A673 (cell line): ENCODE measurements around the gene ZNF664. TPM values are rescaled to one million over a fixed set of nuclear protein-coding genes. Genes with fewer than 3 reads are reported as not detected.

Experiments
- BruUV-seq: library from RNA; stranded (reverse); fragments of 400-500 nt; replicated peaks from 2 replicates; lab custom pipeline; 2021; lab: Mats Ljungman, UMichigan
- CTCF ChIA-PET: fragments of 300-600 bp; sonication (Branson Sonifier 250); formaldehyde crosslinking; loops from one replicate; lab custom pipeline; 2022; ENCODE audit warnings: antibody characterized with exemption; lab: Charles Lee
- POLR2A ChIA-PET: fragments of 300-600 bp; sonication (Branson Sonifier 250); formaldehyde crosslinking; loops from one replicate; lab custom pipeline; 2022; ENCODE audit warnings: antibody characterized with exemption; ENCODE audit not compliant: low non-redundant PET; lab: Charles Lee
- DNase-seq: peaks from one replicate; pipeline ENCODE4 v3.0.0-alpha.2; 2015; ENCODE audit warnings: low spot score
- H3K27ac ChIP-seq: fragments of 200-600 bp; sonication (generic); 2 replicates; pipeline ENCODE4 v1.5.1; 2016; ENCODE audit warnings: mixed run types, low read depth, mild to moderate bottlenecking, mixed read lengths, antibody characterized with exemption, low read length; ENCODE audit not compliant: poor library complexity, severe bottlenecking
- H3K27me3 ChIP-seq: fragments of 200-600 bp; sonication (generic); replicated peaks from 2 replicates; pipeline ENCODE4 v1.6.1; 2017; ENCODE audit warnings: mixed run types, low read depth, mild to moderate bottlenecking, mixed read lengths, antibody characterized with exemption, low read length; ENCODE audit not compliant: insufficient read depth, poor library complexity
- H3K36me3 ChIP-seq: fragments of 200-600 bp; sonication (generic); 2 replicates; pipeline ENCODE4 v1.6.1; 2016; ENCODE audit warnings: mixed run types, mild to moderate bottlenecking, mixed read lengths, antibody characterized with exemption, low read length; ENCODE audit not compliant: insufficient read depth, poor library complexity, severe bottlenecking
- H3K4me1 ChIP-seq: fragments of 200-600 bp; sonication (generic); 2 replicates; pipeline ENCODE4 v1.6.1; 2017; ENCODE audit warnings: mixed run types, mild to moderate bottlenecking, mixed read lengths, antibody characterized with exemption, low read length; ENCODE audit not compliant: insufficient read depth, poor library complexity, severe bottlenecking
- H3K4me3 ChIP-seq: fragments of 200-600 bp; sonication (generic); 2 replicates; pipeline ENCODE4 v1.5.1; 2016; ENCODE audit warnings: low read depth, mixed run types, mild to moderate bottlenecking, mixed read lengths, low read length; ENCODE audit not compliant: poor library complexity, severe bottlenecking
- H3K9me3 ChIP-seq: fragments of 200-600 bp; sonication (generic); 2 replicates; pipeline ENCODE4 v1.6.1; 2016; ENCODE audit warnings: mixed run types, low read depth, mild to moderate bottlenecking, mixed read lengths, antibody characterized with exemption, low read length; ENCODE audit not compliant: poor library complexity, severe bottlenecking
- CTCF ChIP-seq: fragments of 300-800, 200-600 bp; sonication (generic); conservative IDR thresholded peaks from 2 replicates; pipeline ENCODE4 v1.5.1; 2017; ENCODE audit warnings: low read depth, mild to moderate bottlenecking, antibody characterized with exemption, low read length, moderate library complexity, mixed read lengths
- EZH2 ChIP-seq: fragments of 200-600 bp; sonication (generic); IDR thresholded peaks from 2 replicates; pipeline ENCODE4 v1.6.1; 2017; ENCODE audit warnings: borderline replicate concordance, low read depth, mild to moderate bottlenecking, mixed read lengths, antibody characterized with exemption, low read length; ENCODE audit not compliant: poor library complexity, severe bottlenecking
- intact Hi-C: fragments of 100-400 bp; cut with micrococcal nuclease; formaldehyde crosslinking; loops from one replicate; pipeline ENCODE4 v1.10.0; 2022; ENCODE audit not compliant: unreplicated experiment
- total RNA-seq: library from RNA; stranded (reverse); gene quantifications from 2 replicates; pipeline ENCODE4 v1.2.3, GENCODE V29; 2021

Gene ZNF664
- total RNA-seq, 1 experiment from 2014 or later, result 135 TPM

- no peaks in the 10 kb centered on the region for H3K27me3 ChIP-seq
- no peak overlapping the region for H3K27ac ChIP-seq
- no TSS peak for BruUV-seq
- ChIA-PET CTCF (no interaction called here), POLR2A (no interaction called here)
- TF ChIP-seq EZH2, result no peak
- TF ChIP-seq CTCF, result no peak
- no peak for DNase-seq
- H3K4me3 ChIP-seq, result no peak overlapping the region
- no peaks in the 10 kb centered on the region for H3K36me3 ChIP-seq
- intact Hi-C loops, result no loop called here
- H3K4me1 ChIP-seq, result no peaks in the 10 kb centered on the region
- no peaks in the 10 kb centered on the region for H3K9me3 ChIP-seq
These were observed 16.8 kb upstream of the ZNF664 start for GRCh38 chr12:123956249-123956648.

GRCh38 chr12:123957196-123957595, 15.8 kb upstream of the ZNF664 start:
- Histone ChIP-seq H3K4me1 (no peaks in the 10 kb centered on the region), H3K4me3 (no peak overlapping the region), H3K27me3 (no peaks in the 10 kb centered on the region), H3K36me3 (no peaks in the 10 kb centered on the region), H3K9me3 (no peaks in the 10 kb centered on the region), H3K27ac (no peak overlapping the region)
- TF ChIP-seq CTCF (no peak), EZH2 (no peak)
- ChIA-PET CTCF (no interaction called here), POLR2A (no interaction called here)
- DNase-seq, result no peak
- no TSS peak for BruUV-seq
- intact Hi-C loops, result no loop called here

- Histone ChIP-seq H3K36me3 (no peaks in the 10 kb centered on the region), H3K4me1 (no peaks in the 10 kb centered on the region), H3K4me3 (no peak overlapping the region), H3K27me3 (no peaks in the 10 kb centered on the region), H3K27ac (no peak overlapping the region), H3K9me3 (no peaks in the 10 kb centered on the region)
- ChIA-PET CTCF (no interaction called here), POLR2A (no interaction called here)
- intact Hi-C loops, result no loop called here
- TF ChIP-seq EZH2, result no peak
- TF ChIP-seq CTCF, result no peak
- DNase-seq, result no peak
- no TSS peak for BruUV-seq
These were observed 14.6 kb upstream of the ZNF664 start for GRCh38 chr12:123958462-123958861.
